ENCODE data around the gene TTYH1.
"Not testable (repeated sequence)": the region's sequence is repeated elsewhere in the genome, so short reads cannot be mapped to it uniquely, and the experiment has no call there.

The TTYH1 gene

DNA sequence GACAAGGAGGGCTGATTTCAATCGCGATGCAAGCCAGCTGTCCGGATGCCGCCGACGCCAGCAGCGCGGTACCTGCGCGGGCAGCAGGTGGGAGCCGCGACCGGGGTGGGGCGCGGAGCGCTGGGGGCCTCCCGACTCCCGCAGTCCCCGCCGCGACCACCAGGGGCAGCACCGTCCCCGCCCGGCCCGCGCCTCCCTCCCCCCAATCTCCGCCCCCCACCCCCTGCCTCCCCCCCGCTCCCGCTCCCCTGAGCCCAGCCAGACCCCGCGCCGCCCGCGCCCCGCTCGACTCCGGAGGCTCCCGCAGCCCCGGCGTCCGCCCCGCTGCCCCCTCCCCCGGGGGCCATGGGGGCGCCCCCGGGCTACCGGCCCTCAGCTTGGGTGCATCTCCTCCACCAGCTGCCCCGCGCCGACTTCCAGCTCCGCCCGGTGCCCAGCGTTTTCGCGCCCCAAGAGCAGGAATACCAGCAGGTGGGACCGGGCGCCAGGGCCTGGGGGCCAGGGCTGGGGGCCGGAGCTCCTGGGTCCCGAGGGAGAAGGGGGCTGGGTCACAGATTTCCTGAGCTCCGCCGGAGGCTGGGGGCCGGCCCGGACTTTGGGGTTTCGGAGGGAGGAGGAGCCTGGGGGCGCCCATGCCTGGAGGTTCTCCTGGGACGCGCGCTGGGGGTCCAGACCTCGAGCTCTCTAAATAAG, at the start of gene TTYH1:
TSS of gene TTYH1 (plus strand) at position 257 of the 693 bp plus-strand sequence. CDS start at position 346, 89 bp downstream.
- DNase-seq: no peak

DNA sequence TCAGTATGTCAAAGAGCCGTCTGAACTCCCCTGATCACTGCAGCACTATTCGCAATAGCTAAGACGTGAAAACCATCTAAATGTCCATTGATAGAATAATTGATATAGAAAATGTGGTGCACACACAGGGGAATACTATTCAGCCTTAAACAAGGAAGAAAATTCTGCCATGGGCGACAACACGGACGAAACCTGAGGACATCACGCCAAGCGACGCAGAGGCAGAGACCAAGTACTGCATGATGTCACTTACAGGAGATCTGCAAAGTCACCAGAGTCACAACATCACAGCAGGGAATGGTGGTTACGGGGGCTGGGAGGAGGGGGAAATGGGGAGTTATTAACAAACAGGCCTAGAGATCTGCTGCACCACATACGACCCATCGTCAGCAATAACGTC, 49.5 kb upstream of the TTYH1 start:
- not testable (repeated sequence) for DNase-seq

DNA sequence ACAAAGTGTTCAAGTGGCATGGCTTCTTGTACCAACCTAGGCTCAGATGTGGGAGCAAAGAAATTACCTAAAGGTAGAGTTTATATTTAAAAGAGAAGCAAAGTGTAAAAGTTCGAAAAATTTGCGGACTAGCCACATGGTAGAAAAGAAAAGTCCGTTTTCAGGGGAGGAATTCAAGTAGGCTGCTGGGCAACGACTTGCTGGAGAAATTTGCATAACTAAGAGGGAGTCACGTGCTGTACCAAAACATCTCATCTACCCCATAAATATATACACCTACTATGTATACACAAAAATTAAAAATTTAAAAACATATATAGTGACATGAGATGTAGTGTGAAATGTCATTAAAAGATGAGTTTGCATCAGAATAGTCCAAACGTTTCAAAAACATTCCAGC, 48.5 kb upstream of the TTYH1 start:
- DNase-seq: no peak

DNA sequence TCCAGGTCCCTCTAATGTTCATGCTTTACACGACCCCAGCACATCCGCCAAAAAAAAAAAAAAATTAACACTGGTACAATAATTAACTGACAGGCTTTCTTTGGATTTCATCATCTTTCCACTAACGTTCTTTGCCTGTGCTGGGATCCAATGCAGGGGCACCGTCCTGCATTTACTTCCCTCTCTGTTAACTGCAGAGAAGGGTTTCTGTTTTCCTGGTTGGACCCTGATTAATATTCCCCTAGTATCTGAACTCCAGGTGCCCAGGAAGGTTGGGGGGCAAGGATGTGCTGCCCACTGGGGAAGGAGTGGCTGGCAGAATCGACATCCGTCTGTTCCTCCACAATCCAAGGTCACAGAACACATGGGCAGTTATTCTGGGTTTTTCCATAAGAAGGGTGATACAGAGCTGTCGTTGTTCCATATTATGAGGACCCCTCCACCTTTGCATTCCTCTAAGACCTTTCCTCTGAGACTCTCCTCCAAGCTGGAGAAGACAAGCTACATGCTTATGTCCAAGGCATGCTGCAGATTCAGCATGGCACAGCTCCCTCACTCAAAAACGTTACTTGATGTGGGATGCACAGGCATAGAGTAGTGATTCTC, 46.1 kb upstream of the TTYH1 start:
- peak in 1 of 2 experiments; percentile 52 for DNase-seq

DNA sequence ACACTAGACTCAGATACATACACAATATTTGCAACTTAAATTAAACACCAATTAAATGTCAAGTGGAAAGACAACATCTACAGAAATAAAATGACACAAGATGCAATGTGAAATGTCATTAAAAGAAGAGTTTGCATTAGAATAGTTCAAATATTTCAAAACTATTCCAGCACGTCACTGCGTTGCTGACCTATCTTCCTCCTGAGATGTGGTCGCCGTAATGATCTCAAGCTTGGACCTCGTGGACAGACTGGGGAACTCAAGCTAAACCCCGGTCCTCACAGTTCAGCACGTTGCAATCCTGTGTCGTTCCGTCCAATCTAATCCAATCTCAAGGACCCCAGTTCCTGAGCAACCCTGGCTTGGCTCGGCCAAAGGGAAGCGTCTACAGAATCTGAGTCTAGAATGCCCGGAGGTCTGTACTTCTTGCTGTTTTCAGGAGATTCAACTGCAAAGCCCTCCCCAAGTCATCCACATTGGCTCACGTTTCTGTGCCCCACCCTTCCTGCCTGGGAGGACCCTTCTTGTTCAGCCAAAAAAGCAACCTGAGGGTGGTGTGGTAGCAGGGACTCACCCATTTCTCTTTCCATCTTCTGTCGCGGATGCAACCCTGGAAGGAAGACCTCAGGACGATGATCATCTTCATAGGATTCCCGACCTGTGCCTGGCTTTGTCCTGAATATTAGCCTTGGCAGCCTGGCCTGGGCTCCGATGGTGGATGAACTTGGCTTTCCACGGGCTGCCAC, 45.4 kb upstream of the TTYH1 start:
- DNase-seq: not testable (repeated sequence)

DNA sequence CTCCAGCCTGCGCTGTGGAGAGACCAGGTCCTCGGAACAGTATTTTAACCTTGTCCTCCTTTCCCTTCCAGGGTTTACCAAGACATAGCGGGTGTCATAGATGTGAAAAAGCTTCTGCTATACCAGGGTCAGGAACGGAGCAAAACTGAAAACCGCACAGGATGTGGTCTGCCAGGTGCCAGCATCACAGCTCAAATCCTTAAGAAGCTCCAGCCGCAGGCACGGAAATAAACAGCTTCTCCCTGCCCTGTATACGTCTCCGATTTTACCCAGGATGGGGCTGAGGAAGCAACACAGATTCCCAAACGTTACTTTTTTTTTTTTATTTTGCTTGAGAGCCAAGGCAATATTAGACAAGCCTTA, 44.8 kb upstream of the TTYH1 start:
- DNase-seq: not testable (repeated sequence)

DNA sequence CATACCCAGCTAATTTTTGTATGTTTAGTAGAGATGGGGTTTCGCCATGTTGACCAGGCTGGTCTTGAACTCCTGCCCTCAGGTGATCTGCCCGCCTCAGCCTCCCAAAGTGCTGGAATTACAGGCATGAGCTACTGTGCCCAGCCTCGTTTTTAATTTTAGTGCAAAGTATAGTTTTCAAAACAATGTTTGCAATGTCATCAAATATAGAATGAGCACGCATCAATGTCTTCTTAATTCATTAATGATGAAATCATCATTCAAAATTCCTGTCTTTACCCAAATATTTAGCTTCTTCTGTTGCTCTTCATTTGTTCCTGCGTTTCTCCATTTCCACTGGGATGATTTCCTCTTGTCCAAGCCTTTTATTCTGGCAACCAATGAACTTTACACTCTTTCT, 43.8 kb upstream of the TTYH1 start:
- DNase-seq: not testable (repeated sequence)

DNA sequence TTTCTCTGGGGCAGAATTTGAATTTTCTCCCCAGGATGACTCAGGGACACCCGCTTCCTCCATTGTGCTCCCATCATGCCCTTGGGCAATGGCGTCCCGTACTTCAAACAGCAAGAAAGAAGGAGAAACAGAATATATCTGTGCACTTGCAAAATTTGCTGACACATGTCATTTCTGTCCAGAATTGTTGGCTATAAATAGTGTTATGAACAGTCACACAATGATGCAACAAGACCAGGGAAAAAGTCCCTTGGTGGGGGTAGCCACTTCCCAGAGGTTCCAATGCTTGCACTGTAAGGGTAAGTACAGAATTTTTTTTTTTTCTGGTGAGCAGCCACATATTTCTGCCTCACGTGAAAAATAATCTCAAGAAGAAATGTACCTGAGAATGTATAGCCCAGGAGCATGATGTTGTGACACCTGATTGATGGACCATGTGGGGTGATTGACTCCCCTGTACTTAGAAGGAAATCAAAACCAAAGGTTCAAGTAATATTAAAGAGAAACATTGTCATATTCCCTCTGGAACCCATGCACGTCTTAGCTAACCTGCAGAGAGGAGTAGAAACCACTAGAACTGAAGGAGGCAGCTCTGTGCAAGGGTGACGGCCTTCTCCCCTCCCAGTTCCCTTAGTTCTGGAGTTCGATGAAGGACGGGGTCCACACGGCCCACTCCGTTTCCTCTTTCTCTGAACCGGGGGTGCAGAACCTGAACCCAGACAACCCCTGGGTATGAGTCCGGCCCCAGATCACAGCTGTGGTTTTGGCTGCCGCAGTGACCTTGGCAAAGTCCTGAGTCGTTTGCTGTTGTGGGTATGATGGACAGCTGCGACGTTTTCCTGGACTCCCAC, 41.3 kb upstream of the TTYH1 start:
- DNase-seq: no peak

DNA sequence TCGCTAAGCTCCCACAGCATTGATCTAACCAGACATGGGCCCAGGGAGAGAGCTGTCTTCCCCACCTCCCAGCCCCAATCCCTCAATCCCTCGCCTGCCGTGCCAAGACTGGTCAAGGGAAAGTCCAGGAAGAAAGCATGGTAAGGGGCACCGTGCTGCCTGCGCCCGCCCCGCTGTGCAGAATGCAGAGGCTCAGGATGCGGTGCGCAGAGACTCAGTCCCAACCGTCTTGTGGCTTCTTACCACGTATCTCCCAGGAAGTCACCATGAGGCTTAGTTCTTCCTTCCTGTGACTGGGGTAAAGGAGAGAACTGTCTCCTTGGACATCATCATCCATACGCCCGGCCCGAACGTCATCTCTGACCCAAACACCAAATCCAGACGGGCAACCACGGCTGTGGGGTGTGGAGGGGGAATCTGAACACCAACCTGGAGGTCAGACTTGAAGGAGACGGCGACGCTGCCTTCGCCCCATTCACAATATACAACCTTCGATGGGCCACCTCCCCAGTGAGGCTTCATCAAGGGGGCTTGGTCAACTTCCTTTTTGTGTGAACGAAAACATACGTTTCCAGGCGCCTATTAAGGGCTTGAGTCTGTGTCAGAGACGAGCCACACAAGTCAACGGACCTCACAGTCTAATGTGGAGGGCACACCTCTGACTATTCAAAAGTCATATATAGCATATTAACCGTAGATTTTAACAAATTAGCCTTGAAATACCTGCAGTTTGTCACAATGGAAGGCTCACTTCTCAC, 39.9 kb upstream of the TTYH1 start:
- not testable (repeated sequence) for DNase-seq

DNA sequence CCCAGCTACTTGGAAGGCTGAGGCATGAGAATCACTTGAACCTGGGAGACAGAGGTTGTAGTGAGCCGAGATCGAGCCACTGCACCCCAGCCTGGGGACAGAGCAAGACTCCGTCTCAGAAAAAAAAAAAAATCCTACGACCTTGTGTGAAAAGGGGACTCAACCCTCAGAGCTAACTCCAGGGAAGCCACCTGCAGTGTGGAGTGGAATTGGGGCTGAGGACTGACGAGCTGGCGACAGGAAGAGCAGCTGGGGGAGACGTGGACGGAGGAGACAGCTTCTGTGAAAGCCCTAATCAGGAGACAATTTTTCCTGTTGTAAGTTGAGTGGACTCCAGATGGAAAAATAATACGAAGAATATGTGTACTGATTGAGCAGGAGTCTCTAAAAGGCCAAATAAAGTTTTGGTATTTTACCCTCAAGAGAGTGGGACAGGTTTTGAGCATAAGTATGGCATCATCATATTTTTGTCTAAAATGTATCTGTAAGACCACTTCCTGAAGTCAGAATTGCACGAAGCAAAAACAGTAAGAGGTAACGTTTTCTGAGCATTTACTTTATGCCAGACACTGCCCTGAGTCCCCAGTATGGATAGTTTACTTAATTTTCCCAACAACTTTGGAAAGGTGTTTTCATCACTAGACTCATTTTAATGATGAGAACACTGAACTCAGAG, 38.5 kb upstream of the TTYH1 start:
- DNase-seq: no peak

DNA sequence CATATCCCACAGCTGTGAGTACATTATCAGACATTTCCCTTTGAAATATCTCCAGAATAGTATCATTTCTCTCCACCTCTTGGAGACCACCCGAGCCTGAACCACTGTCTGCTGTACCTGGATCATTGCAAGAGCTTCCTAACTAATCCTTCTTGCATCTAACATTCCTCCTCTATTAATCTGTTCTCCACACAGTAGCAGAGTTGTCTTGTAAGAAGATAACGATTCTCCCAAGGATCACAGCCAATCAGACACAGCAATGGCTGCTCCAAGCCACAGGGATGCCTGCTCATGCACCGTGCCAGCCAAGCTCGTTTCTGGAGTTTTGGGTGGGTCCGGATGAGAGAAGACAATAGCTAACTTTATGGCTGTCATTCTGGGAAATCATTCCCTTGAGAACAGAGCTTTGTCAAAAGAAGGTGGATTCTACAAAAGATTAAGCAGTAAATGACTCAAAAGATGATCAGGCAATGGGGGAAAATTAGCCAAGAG, 36.0 kb upstream of the TTYH1 start:
- DNase-seq: no peak

DNA sequence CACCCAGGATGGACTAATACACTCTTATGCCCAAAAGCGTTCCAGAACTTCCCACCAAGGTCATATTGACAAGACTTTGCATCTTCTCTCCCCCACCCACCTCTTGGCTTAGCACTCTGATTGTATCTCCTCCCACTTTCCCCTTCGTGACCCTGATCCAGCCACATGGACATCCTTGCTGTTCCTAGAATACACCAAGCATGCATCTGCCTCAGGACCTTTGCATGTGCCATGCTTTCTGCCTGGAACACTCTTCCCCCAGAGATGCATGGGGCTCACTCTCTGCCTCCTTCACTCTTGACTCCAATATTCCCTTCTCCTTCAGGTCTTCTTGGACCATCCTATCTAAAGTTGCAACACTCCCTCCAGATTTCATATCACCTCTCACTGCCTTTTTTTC, 34.4 kb upstream of the TTYH1 start:
- DNase-seq: no peak

DNA sequence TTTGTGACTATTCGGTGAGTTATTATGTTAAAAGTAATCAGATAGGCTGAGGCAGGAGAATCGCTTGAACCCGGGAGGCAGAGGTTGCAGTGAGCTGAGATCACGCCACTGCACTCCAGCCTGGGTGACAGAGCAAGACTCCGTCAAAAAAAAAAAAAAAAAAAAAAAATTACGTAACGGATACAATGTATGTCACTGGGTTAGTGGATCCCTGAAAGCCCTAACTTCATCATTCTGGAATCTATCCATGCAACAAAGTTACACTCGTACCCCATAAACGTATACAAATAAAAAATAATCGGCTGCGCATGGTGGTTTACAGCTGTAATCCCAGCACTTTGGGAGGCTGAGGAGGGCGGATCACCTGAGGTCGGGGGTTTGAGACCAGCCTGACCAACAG, 33.2 kb upstream of the TTYH1 start:
- DNase-seq: not testable (repeated sequence)

DNA sequence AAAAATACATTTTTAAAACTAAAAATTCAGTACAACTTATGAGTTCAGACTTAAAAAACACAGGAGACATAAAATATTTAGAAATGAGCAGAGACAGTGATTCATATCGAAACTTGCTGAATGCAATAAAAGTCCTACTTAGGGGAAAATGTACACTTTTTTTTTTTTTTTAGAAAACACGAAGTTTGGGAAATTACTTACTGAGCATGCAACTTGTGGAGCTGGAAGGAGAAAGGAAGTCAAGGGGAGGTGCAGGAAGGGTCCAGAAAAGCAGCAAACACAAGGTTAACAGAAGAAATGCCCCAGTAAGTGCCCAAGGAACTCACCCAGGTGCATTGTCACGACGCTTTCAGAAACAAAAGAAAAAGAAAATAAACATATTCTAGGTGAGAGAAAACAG, 31.9 kb upstream of the TTYH1 start:
- no peak for DNase-seq

DNA sequence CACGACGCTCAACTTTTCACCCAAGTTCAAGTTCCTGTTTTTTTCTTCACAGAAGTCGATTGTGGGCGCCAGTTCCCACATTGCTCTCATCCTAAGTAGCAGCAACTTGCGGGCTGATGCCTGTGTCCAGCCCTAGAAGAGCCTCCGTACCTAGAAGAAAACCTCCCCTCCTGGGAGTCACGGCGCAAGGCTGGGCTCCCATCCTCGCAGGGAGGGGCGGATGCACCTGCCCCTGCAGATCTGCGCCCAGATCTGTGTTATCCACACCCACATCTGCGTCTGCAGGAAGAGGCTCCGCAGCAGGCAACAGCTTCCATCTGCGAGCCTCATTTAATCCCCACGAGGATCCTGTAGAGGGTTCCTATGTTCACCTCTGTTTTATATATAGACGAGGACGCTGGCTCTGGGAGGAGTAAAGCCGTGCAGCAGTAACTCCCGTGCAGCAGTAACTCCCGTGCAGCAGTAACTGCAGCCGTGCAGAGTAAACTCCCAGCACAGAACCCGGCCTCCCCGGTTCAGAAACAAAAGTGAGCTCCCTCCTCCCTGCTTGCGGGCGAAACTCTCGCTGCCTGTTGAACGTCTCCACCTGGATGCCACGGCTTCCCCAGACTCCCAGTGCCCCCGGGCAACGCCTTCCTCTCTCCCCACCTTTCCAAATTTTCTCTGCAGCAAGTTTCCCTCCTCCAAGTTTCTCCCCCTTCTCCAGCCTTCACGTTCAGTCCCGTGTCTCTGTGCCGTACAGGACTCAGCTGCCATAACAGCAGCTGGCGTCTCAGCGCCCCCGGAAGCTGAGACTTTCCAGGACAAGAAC, 27.1 kb upstream of the TTYH1 start:
- DNase-seq: no peak

DNA sequence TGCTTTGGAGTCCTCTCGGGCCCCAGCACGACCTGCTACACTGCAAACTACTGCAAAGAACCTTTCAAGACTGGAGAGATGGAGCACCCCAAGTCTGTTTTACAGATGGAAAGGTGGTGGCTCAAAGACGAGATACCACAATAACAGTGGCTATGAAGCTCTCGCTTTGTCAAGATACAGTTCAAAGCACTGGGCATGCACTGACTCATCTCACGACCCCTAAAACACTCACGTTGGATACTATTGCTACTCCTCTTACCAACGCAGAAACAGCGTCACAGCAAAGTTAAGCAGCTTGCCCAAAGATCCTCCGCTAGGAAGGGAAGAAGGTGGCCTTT, 26.5 kb upstream of the TTYH1 start:
- DNase-seq: no peak

DNA sequence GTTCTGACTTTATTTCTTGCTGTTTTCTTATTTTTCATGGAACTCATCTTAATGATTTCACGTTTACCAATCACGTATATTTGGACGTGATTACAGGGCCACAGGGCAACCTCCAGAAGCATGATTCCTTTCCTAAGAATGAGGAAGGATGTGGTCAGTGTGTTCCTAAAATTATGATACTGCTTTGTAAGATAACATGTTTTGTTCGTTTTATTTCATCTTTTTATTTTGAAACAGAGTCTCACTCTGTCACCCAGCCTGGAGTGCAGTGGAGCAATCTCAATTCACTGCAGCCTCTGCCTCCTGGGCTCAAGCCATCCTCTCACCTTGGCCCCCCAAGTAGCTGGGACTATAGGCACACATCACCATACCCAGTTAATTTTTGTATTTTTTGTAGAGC, 25.7 kb upstream of the TTYH1 start:
- no peak for DNase-seq

DNA sequence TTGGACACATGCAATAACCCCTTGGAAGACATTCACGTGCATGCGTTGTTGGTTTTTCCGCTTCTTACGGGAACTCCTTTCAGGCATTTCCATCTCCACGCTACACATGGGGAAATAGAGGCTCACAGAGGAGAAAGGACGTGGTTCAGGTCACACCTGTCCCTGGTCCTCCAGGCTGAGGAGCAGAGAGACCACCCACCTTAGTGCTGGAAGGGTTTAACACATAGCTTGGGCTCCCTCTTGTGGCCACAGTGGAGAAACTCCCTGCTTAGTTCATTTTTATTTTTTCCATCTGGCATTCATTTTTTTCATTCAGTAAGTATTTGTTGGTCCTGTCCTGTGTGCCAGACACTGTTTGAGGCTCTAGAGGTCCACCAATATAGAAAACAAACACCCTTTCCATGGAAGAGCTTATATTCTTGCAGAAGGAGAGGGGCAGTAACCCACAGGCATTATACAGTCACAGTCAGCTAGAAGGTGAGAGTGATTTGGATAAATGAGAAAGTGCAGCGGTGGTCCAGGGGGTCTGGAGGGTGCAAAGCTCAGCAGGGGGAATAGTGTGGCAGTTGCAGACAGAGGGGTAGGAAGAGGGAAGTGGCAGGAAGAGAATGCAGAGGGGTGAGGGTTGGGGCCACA, 24.2 kb upstream of the TTYH1 start:
- DNase-seq: peak; percentile 47 to 68

DNA sequence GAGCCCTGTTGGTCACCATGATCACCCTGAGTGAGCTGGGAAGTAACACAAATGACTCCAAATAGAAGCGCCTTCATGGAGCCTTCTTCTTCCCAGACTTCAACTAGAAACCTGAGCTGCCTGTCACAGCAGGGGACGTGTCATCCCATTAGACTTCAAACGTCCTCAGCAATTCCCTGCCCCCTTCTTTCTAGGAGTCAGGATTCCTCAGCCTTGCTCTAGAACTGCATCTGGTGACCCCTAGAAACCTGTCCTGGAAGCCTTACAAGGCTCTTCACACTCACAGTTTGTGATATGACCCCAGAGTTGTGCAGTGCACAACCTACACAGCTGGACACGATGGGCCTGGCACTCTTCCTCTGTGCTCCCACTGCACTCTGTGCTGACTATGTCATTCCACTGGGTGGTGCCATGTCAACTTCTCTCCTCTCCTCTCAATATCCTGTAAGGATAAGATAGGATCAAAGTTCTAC, 23.6 kb upstream of the TTYH1 start:
- no peak for DNase-seq

DNA sequence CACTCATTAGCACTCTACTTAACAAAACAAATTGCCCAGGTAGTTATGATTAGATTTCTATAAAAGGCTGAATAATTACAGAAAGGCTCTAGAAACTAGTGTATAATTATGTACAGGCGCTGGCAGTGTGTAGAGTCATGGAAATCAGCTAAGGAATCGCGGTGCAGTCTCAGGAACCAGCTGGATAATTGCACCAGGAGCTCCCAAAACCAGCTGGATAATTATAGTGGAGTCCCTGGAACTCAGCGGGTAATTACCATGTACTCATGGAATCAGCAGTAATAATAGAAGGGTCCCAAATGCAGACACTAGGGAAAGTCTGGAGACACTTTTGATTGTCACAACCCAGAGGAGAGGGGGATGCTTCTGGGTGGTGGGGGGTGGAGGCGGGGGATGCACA, 23.2 kb upstream of the TTYH1 start:
- no peak for DNase-seq

Data from NCI-H1930 (cell line).